K562 (cell line): Measurements from ENCODE around the gene ACTN2. TPM values are rescaled to one million over a fixed set of nuclear protein-coding genes. Genes with fewer than 3 reads are reported as not detected.

ENCODE experiments used
- ATAC-seq: fragments of 200-7000 bp; cut with Tn5 transposase; 3 replicates; pipeline ENCODE4 v1.9.1; 2020; ENCODE audit warnings: moderate library complexity
- BruUV-seq: library from RNA; stranded (reverse); fragments of 400-500 nt; replicated peaks from 2 replicates; lab custom pipeline; 2021; lab: Mats Ljungman, UMichigan
- CTCF ChIA-PET: fragments of 300-600 bp; formaldehyde crosslinking; extraction: SDS; loops from one replicate; lab custom pipeline; 2021; ENCODE audit warnings: low intra/inter-chr PET ratio; lab: Yijun Ruan, JAX
- POLR2A ChIA-PET: fragments of 300-600, 350-650 bp; sonication (Branson Sonifier 250); formaldehyde crosslinking; extraction: SDS; loops from one replicate; lab custom pipeline; 2021; ENCODE audit warnings: antibody characterized with exemption, inconsistent platforms; lab: Yijun Ruan, JAX
- DNase-seq, 4 experiments: peaks; one replicate each; pipeline versions ENCODE4 v3.0.0 to v3.0.0-alpha.2; 2011 to 2018; ENCODE audit warnings: low spot score in 3 of 4, mixed read lengths in 3 of 4; ENCODE audit errors: extremely low read depth in 1 of 4
- FAIRE-seq: peaks from 2 replicates; lab custom pipeline; 2011; peaks lifted over from hg19 to GRCh38; lab: Jason Lieb, UNC
- H2AFZ ChIP-seq: 2 replicates; pipeline ENCODE4 v1.6.0; 2011; ENCODE audit warnings: low read depth, low read length, control low read depth, inconsistent platforms
- H3K27ac ChIP-seq: fragments of 200-600 bp; 3 replicates; pipeline ENCODE4 v1.8.0; 2011; ENCODE audit warnings: low read depth, mild to moderate bottlenecking, control low read depth, inconsistent platforms, low read length, moderate library complexity, mixed read lengths; ENCODE audit errors: extremely low read depth
- H3K27me3 ChIP-seq, 2 experiments: fragments of 300-600 bp in 1 of 2; 2 replicates in 1 of 2; 3 replicates in 1 of 2; pipeline versions ENCODE4 v1.6.0 to v1.8.0; 2011; ENCODE audit warnings: inconsistent platforms in 2 of 2, low read length in 2 of 2, mild to moderate bottlenecking in 1 of 2, mixed read lengths in 1 of 2, moderate library complexity in 1 of 2; ENCODE audit not compliant: control insufficient read depth in 2 of 2, insufficient read depth in 2 of 2
- H3K36me3 ChIP-seq: fragments of 300-600 bp; 3 replicates; pipeline ENCODE4 v1.8.0; 2011; ENCODE audit warnings: mild to moderate bottlenecking, low read length, inconsistent platforms; ENCODE audit not compliant: control insufficient read depth, insufficient read depth
- H3K4me1 ChIP-seq, 2 experiments: fragments of 200-600 bp in 1 of 2; replicated peaks in 1 of 2; 2 replicates in 1 of 2; 3 replicates in 1 of 2; pipeline versions ENCODE4 v1.5.1 to v1.8.0; 2011; ENCODE audit warnings: inconsistent platforms in 2 of 2, low read length in 2 of 2, mild to moderate bottlenecking in 1 of 2, mixed read lengths in 1 of 2, moderate library complexity in 1 of 2; ENCODE audit not compliant: control insufficient read depth in 2 of 2, insufficient read depth in 2 of 2
- H3K4me2 ChIP-seq: 2 replicates; pipeline ENCODE4 v1.6.1; 2011; ENCODE audit warnings: low read length, control low read depth, inconsistent platforms, mixed read lengths; ENCODE audit not compliant: insufficient read depth
- H3K4me3 ChIP-seq: fragments of 200-600 bp; sonication (generic), shearing (Covaris generic); 2 replicates; pipeline ENCODE4 v1.5.1; 2016; ENCODE audit warnings: control low read depth, inconsistent platforms
- H3K79me2 ChIP-seq: fragments of 200-600 bp; 3 replicates; pipeline ENCODE4 v1.8.0; 2011; ENCODE audit warnings: low read length, inconsistent platforms; ENCODE audit not compliant: control insufficient read depth, insufficient read depth
- H3K9ac ChIP-seq, 2 experiments: 2 replicates each; pipeline versions ENCODE4 v1.6.0 to v1.6.1; 2011; ENCODE audit warnings: low read depth in 2 of 2, low read length in 2 of 2, control low read depth in 1 of 2, inconsistent platforms in 1 of 2, mild to moderate bottlenecking in 1 of 2, mixed read lengths in 1 of 2; ENCODE audit not compliant: insufficient read depth in 1 of 2
- H3K9me1 ChIP-seq: one replicate; pipeline ENCODE4 v1.6.0; 2011; ENCODE audit warnings: inconsistent platforms, mild to moderate bottlenecking, low read length, moderate library complexity; ENCODE audit not compliant: control insufficient read depth, insufficient read depth
- H3K9me3 ChIP-seq: replicated peaks from 2 replicates; pipeline ENCODE4 v1.5.1; 2011; ENCODE audit warnings: low read depth, low read length, inconsistent platforms; ENCODE audit not compliant: control insufficient read depth, insufficient read depth
- H4K20me1 ChIP-seq: replicated peaks from 2 replicates; pipeline ENCODE4 v1.6.1; 2011; ENCODE audit warnings: low read length, inconsistent platforms, mixed read lengths; ENCODE audit not compliant: control insufficient read depth, insufficient read depth
- ESRRB ChIP-seq: fragments of 250-450 bp; sonication (Bioruptor Pico); IDR thresholded peaks from 2 replicates; pipeline ENCODE4 v1.5.0; 2020; ENCODE audit warnings: mild to moderate bottlenecking, moderate library complexity, borderline replicate concordance
- HMGN3 ChIP-seq: IDR thresholded peaks from 2 replicates; pipeline ENCODE4 v1.6.1; 2011; ENCODE audit warnings: borderline replicate concordance, low read depth, mild to moderate bottlenecking, mixed read lengths, low read length; ENCODE audit not compliant: insufficient read length; ENCODE audit errors: extremely low read depth
- MCM3 ChIP-seq: fragments of 450-650 bp; IDR thresholded peaks from 2 replicates; pipeline ENCODE4 v1.6.1; 2016
- MYBL2 ChIP-seq, 2 experiments: fragments of 450-650 bp in 1 of 2; sonication (generic) in 1 of 2; formaldehyde crosslinking in 1 of 2; IDR thresholded peaks; 2 replicates each; pipeline versions ENCODE4 v1.6.1 to v1.8.1; 2017 to 2022; ENCODE audit warnings: borderline replicate concordance in 1 of 2, inconsistent platforms in 1 of 2, low read depth in 1 of 2, mild to moderate bottlenecking in 1 of 2, missing genetic modification reagents in 1 of 2, moderate library complexity in 1 of 2
- RFX5 ChIP-seq: IDR thresholded peaks from 2 replicates; pipeline ENCODE4 v1.6.1; 2011; ENCODE audit warnings: low read depth, mild to moderate bottlenecking, improper control_type of control experiment, low read length
- SPI1 ChIP-seq: IDR thresholded peaks from 2 replicates; pipeline ENCODE4 v1.6.1; 2011; ENCODE audit warnings: low read depth, low read length, control low read depth, borderline replicate concordance
- TOE1 ChIP-seq, 2 experiments: fragments of 450-650 bp in 1 of 2; sonication (generic) in 1 of 2; formaldehyde crosslinking in 1 of 2; IDR thresholded peaks; 2 replicates each; pipeline versions ENCODE4 v1.7.1 to v1.8.0; 2016 to 2022; ENCODE audit warnings: borderline replicate concordance in 2 of 2, mild to moderate bottlenecking in 2 of 2, antibody characterized with exemption in 1 of 2, inconsistent platforms in 1 of 2, low read depth in 1 of 2, missing genetic modification reagents in 1 of 2, moderate library complexity in 1 of 2
- ZBTB8A ChIP-seq: fragments of 450-650 bp; IDR thresholded peaks from 2 replicates; pipeline ENCODE4 v1.6.1; 2018; ENCODE audit warnings: mild to moderate bottlenecking, moderate library complexity; ENCODE audit not compliant: partially characterized antibody
- ZFPM2 ChIP-seq: fragments of 250-450 bp; sonication (Bioruptor Pico); IDR thresholded peaks from 2 replicates; pipeline ENCODE4 v1.5.1; 2022; ENCODE audit warnings: mild to moderate bottlenecking
- ZNF197 ChIP-seq: fragments of 200-800 bp; sonication (Bioruptor generic); IDR thresholded peaks from 2 replicates; pipeline ENCODE4 v1.6.1; 2016; ENCODE audit warnings: low read depth, missing genetic modification characterization, missing compliant biosample characterization
- ZNF23 ChIP-seq: fragments of 250-450 bp; sonication (Bioruptor Pico); IDR thresholded peaks from 2 replicates; pipeline ENCODE4 v1.4.0; 2020; ENCODE audit warnings: mild to moderate bottlenecking
- ZNF431 ChIP-seq: sonication (generic); formaldehyde crosslinking; IDR thresholded peaks from 2 replicates; pipeline ENCODE4 v1.8.0; 2022; ENCODE audit warnings: mild to moderate bottlenecking, missing genetic modification reagents
- ZNF77 ChIP-seq: fragments of 250-450 bp; sonication (Bioruptor Pico); IDR thresholded peaks from 2 replicates; pipeline ENCODE4 v1.5.0; 2020
- WGBS: fragments of 100-300 bp; shearing (Covaris generic); methylation state at CpG from one replicate; pipeline ENCODE4 v1.1.6; 2016; ENCODE audit warnings: low coverage, mixed read lengths; ENCODE audit not compliant: insufficient coverage; ENCODE audit errors: missing lambda C conversion rate; 5-methylcytosine and 5-hydroxymethylcytosine counted together
- in situ Hi-C: fragments of 300-500 bp; cut with MboI; formaldehyde crosslinking; loops from 4 replicates; pipeline ENCODE4 v1.15.0; 2018; ENCODE audit warnings: inconsistent platforms, mixed read lengths
- intact Hi-C: fragments of 100-400 bp; cut with micrococcal nuclease; formaldehyde crosslinking; loops from 2 replicates; pipeline ENCODE4 v1.14.2; 2022
- polyA plus RNA-seq, 8 experiments: library from polyadenylated mRNA; depleted of rRNA in 4 of 8; stranded (reverse) in 5 of 8; unstranded in 3 of 8; fragments of >200 nt; fragmentation: Nextera tagmentation in 2 of 8; fragmentation: Illumina TruSeq in 1 of 8; extraction: Ambion mirVana in 2 of 8; extraction: Trizol in 1 of 8; gene quantifications; 2 replicates each; pipeline versions ENCODE4 v1.2.1 to v1.2.3, GENCODE V29; 2011 to 2014; ENCODE audit warnings: inconsistent platforms in 1 of 8, missing spikeins in 1 of 8
- total RNA-seq, 7 experiments: library from RNA; depleted of rRNA in 6 of 7; stranded (reverse); fragments of >200 nt in 6 of 7; fragmentation: Illumina TruSeq in 2 of 7; extraction: Trizol in 2 of 7; gene quantifications; 2 replicates each; pipeline versions ENCODE4 v1.2.1 to v1.2.3, GENCODE V29; 2011 to 2021; ENCODE audit warnings: low replicate concordance in 1 of 7
- TF ChIP-seq, protein P1 (sequence below): fragments of 250-450 bp; sonication (Bioruptor Pico); IDR thresholded peaks from 2 replicates; pipeline ENCODE4 v1.9.0; 2021; ENCODE audit warnings: mild to moderate bottlenecking

The ACTN2 gene
- total and polyA plus RNA-seq, 9 of the 15 experiments (the other 6 are each of a cell fraction or from before 2014, with no cell fraction given) = 0.18 to 0.94 (median 0.42) TPM

GRCh38 chr1:236657398-236657797 is 28.9 kb upstream of the ACTN2 start:
- FAIRE-seq (no peak), ATAC-seq (no peak)
- in situ Hi-C loops (no loop called here), intact Hi-C loops (no loop called here)
- Histone ChIP-seq H2AFZ (no peak overlapping the region), H3K9ac (no peak overlapping the region), H3K27ac (no peak overlapping the region), H3K4me1 (no peaks in the 10 kb centered on the region), H3K4me3 (no peak overlapping the region), H3K9me1 (no peaks in the 10 kb centered on the region), H3K9me3 (no peaks in the 10 kb centered on the region), H3K27me3 (peaks cover 22 to 39% of the 10 kb centered on the region in 2 experiments)
- POLR2A ChIA-PET = interaction anchor here (0.6 kb wide), 1 partner anchor 452 kb away, joined by 3 read pairs; no protein-coding TSS in a partner anchor
- WGBS = 0% methylated on average over 8 of the region's 8 CpGs
- BruUV-seq = no TSS peak
- TF ChIP-seq ZNF431 (CRISPR knock-in tag) = no peak
- TF ChIP-seq, all 486 proteins: peak for 0
- Histone ChIP-seq H3K36me3 (no peaks in the 10 kb centered on the region), H3K79me2 (no peaks in the 10 kb centered on the region), H3K4me2 (no peak overlapping the region), H4K20me1 (no peaks in the 10 kb centered on the region)
- DNase-seq = no peak
- CTCF ChIA-PET = no interaction called here

DNA sequence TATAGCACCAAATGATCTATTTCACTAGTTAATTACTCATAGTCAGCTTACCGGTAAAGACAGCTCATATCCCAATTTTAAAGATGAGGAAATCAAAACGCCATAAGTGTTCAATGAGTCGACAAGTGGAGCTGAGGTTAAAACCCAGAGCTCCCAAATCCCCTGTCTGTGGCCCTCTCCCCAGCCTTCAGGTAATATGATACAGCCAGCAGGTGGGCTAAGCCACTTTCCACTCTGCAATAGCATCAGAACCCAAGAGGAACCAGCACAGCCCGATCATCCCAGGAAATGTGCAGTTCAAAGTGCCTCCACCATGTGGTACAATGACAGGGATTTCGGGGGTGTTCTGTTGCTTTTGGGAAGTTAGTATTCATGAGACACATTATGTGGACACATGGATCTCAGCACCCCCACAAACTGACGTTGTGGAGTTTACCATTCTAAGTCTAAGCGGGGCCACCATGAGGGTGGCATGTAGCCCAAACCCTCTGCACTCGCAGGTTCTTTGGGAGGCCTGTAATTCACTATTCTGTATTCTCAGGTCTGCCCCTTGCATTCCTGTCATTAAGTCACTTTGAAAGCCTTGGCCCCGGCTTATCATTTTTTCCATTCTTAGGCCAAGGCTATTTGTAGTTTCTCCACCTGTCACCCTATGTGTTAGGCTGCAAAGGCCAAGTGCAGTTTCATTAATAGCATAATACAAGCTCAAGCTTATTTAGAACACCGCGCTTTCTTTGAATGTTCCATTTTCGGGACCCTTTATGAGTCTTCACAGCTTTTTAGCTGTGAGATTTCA is 26.3 kb upstream of the ACTN2 start:
- Histone ChIP-seq H2AFZ (no peak overlapping the region), H3K36me3 (no peaks in the 10 kb centered on the region), H3K27ac (no peak overlapping the region), H3K4me1 (no peaks in the 10 kb centered on the region), H3K9me1 (no peaks in the 10 kb centered on the region), H3K9me3 (no peaks in the 10 kb centered on the region), H3K4me2 (no peak overlapping the region), H3K79me2 (no peaks in the 10 kb centered on the region), H4K20me1 (no peaks in the 10 kb centered on the region), H3K27me3 (peaks cover 25 to 38% of the 10 kb centered on the region in 2 experiments), H3K9ac (no peak overlapping the region), H3K4me3 (no peak overlapping the region)
- in situ Hi-C loops (no loop called here), intact Hi-C loops (no loop called here)
- no TSS peak for BruUV-seq
- no peak for DNase-seq
- CTCF ChIA-PET = no interaction called here
- no peak for FAIRE-seq
- peak; percentile 53; the same call in 2 of the 3 replicates for ATAC-seq
- POLR2A ChIA-PET = interaction anchor here (0.9 kb wide), 1 partner anchor 237 kb away, joined by 3 read pairs; no protein-coding TSS in a partner anchor
- WGBS = 3% methylated on average over 12 of the region's 12 CpGs
- TF ChIP-seq SPI1 (no peak), ZBTB8A (no peak), ZNF23 (CRISPR knock-in tag) (no peak), ZNF77 (CRISPR knock-in tag) (no peak), RFX5 (no peak), MCM3 (no peak), ZFPM2 (CRISPR knock-in tag) (no peak), ZNF197 (CRISPR knock-in tag) (no peak), HMGN3 (no peak), MYBL2 (IDR thresholded peaks at IDR 0.05; ENCODE audit: low read depth) (no peak), MYBL2 (CRISPR knock-in tag; IDR thresholded peaks at IDR 0.05; ENCODE audit: borderline replicate concordance) (no peak), ESRRB (CRISPR knock-in tag) (no peak), TOE1 (IDR thresholded peaks at IDR 0.05; ENCODE audit: borderline replicate concordance) (no peak), TOE1 (CRISPR knock-in tag; IDR thresholded peaks at IDR 0.05; ENCODE audit: borderline replicate concordance, low read depth) (no peak)
- TF ChIP-seq, protein P1, sequence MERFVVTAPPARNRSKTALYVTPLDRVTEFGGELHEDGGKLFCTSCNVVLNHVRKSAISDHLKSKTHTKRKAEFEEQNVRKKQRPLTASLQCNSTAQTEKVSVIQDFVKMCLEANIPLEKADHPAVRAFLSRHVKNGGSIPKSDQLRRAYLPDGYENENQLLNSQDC = no peak
